WTC11 (cell line): ENCODE data around the gene GJB5. TPM values are rescaled to one million over a fixed set of nuclear protein-coding genes. Genes with fewer than 3 reads are reported as not detected.

Experiments
- ATAC-seq: fragments of 200-7000 bp; cut with Tn5 transposase; 2 replicates; pipeline ENCODE4 v1.10.0; 2021; ENCODE audit warnings: mild to moderate bottlenecking, moderate library complexity
- CTCF ChIA-PET: fragments of 300-600 bp; sonication (Branson Sonifier 250); formaldehyde crosslinking; loops from one replicate; lab custom pipeline; 2021; ENCODE audit warnings: antibody characterized with exemption; lab: Charles Lee
- POLR2A ChIA-PET: fragments of 350-600 bp; sonication (Branson Sonifier 250); formaldehyde crosslinking; loops from one replicate; lab custom pipeline; 2021; ENCODE audit warnings: antibody characterized with exemption; lab: Charles Lee
- DNase-seq: peaks from one replicate; pipeline ENCODE4 v3.0.0; 2021; ENCODE audit warnings: low spot score
- H3K27ac Mint-ChIP-seq: 2 replicates; pipeline ENCODE4 v1.8.0; 2021; ENCODE audit warnings: mixed read lengths
- H3K27me3 Mint-ChIP-seq: 2 replicates; pipeline ENCODE4 v1.8.0; 2021; ENCODE audit warnings: low read depth, mild to moderate bottlenecking, moderate library complexity, mixed read lengths
- H3K36me3 Mint-ChIP-seq: 2 replicates; pipeline ENCODE4 v1.8.0; 2021; ENCODE audit warnings: mixed read lengths
- H3K4me1 Mint-ChIP-seq: 2 replicates; pipeline ENCODE4 v1.8.0; 2022; ENCODE audit warnings: mixed read lengths
- H3K4me3 Mint-ChIP-seq: 2 replicates; pipeline ENCODE4 v1.8.0; 2021; ENCODE audit warnings: mild to moderate bottlenecking, moderate library complexity, mixed read lengths
- H3K9me3 Mint-ChIP-seq: 2 replicates; pipeline ENCODE4 v1.8.0; 2021; ENCODE audit warnings: mixed read lengths
- ARID4B ChIP-seq: sonication (generic); formaldehyde crosslinking; IDR thresholded peaks from 2 replicates; pipeline ENCODE4 v1.8.0; 2023; ENCODE audit warnings: missing genetic modification reagents, mild to moderate bottlenecking, borderline replicate concordance
- ATF2 ChIP-seq: sonication (generic); formaldehyde crosslinking; IDR thresholded peaks from 2 replicates; pipeline ENCODE4 v1.8.1; 2022; ENCODE audit warnings: low read depth, missing genetic modification reagents, borderline replicate concordance
- CBFB ChIP-seq: sonication (generic); formaldehyde crosslinking; IDR thresholded peaks from 2 replicates; pipeline ENCODE4 v1.8.1; 2022; ENCODE audit warnings: mild to moderate bottlenecking, low read depth, missing genetic modification reagents
- CREM ChIP-seq: sonication (generic); formaldehyde crosslinking; IDR thresholded peaks from 2 replicates; pipeline ENCODE4 v1.8.1; 2022; ENCODE audit warnings: mild to moderate bottlenecking, missing genetic modification reagents, moderate library complexity
- CTCF ChIP-seq: fragments of 200-600 bp; IDR thresholded peaks from 2 replicates; pipeline ENCODE4 v1.8.0; 2022; ENCODE audit warnings: antibody characterized with exemption
- E2F5 ChIP-seq: sonication (generic); formaldehyde crosslinking; IDR thresholded peaks from 2 replicates; pipeline ENCODE4 v1.8.1; 2022; ENCODE audit warnings: mild to moderate bottlenecking, moderate library complexity, missing genetic modification reagents
- FOXP1 ChIP-seq: sonication (generic); formaldehyde crosslinking; IDR thresholded peaks from 2 replicates; pipeline ENCODE4 v1.8.0; 2022; ENCODE audit warnings: missing genetic modification reagents, mild to moderate bottlenecking, moderate library complexity, borderline replicate concordance
- HMGA2 ChIP-seq: fragments of 250-450 bp; sonication (Bioruptor Pico); IDR thresholded peaks from 2 replicates; pipeline ENCODE4 v1.4.0; 2021; ENCODE audit warnings: mild to moderate bottlenecking, moderate library complexity
- IRF1 ChIP-seq: sonication (generic); formaldehyde crosslinking; IDR thresholded peaks from 2 replicates; pipeline ENCODE4 v1.8.0; 2023; ENCODE audit warnings: missing genetic modification reagents
- MYBL2 ChIP-seq: sonication (generic); formaldehyde crosslinking; IDR thresholded peaks from 2 replicates; pipeline ENCODE4 v1.8.1; 2023; ENCODE audit warnings: mild to moderate bottlenecking, moderate library complexity, missing genetic modification reagents
- NR2C2 ChIP-seq: sonication (generic); formaldehyde crosslinking; IDR thresholded peaks from 2 replicates; pipeline ENCODE4 v1.8.0; 2022; ENCODE audit warnings: mild to moderate bottlenecking, missing genetic modification reagents
- SMAD4 ChIP-seq: sonication (generic); formaldehyde crosslinking; IDR thresholded peaks from 2 replicates; pipeline ENCODE4 v1.8.0; 2022; ENCODE audit warnings: mild to moderate bottlenecking, missing genetic modification reagents
- SOX15 ChIP-seq: fragments of 250-450 bp; sonication (Bioruptor Pico); IDR thresholded peaks from 2 replicates; pipeline ENCODE4 v1.9.0; 2021; ENCODE audit warnings: mild to moderate bottlenecking
- STAT6 ChIP-seq: sonication (generic); formaldehyde crosslinking; conservative IDR thresholded peaks from 2 replicates; pipeline ENCODE4 v1.8.1; 2023; ENCODE audit warnings: mild to moderate bottlenecking, low read depth, missing genetic modification reagents, moderate library complexity
- ZNF121 ChIP-seq: sonication (generic); formaldehyde crosslinking; IDR thresholded peaks from 2 replicates; pipeline ENCODE4 v1.8.0; 2023; ENCODE audit warnings: missing genetic modification reagents
- ZNF263 ChIP-seq: sonication (generic); formaldehyde crosslinking; IDR thresholded peaks from 2 replicates; pipeline ENCODE4 v1.8.1; 2022; ENCODE audit warnings: low read depth, mild to moderate bottlenecking, moderate library complexity, missing genetic modification reagents
- ZNF396 ChIP-seq: fragments of 250-450 bp; sonication (Bioruptor Pico); IDR thresholded peaks from 2 replicates; pipeline ENCODE4 v1.8.0; 2021; ENCODE audit warnings: mild to moderate bottlenecking, moderate library complexity, borderline replicate concordance
- ZNF512 ChIP-seq: sonication (generic); formaldehyde crosslinking; IDR thresholded peaks from 2 replicates; pipeline ENCODE4 v1.8.1; 2022; ENCODE audit warnings: missing genetic modification reagents, borderline replicate concordance
- total RNA-seq: library from RNA; stranded (reverse); gene quantifications from 3 replicates; pipeline ENCODE4 v1.2.3, GENCODE V29; 2021

GJB5 gene
- total RNA-seq, 1 experiment from 2014 or later, result 0.55 TPM

GRCh38 chr1:34796990-34797389 lies 42.1 kb downstream of the GJB5 start:
- TF ChIP-seq NR2C2 (CRISPR knock-in tag) (no peak), ZNF512 (CRISPR knock-in tag) (no peak), IRF1 (CRISPR knock-in tag) (no peak), HMGA2 (no peak), SMAD4 (CRISPR knock-in tag) (no peak), STAT6 (CRISPR knock-in tag) (no peak), ZNF396 (CRISPR knock-in tag) (no peak), FOXP1 (CRISPR knock-in tag) (no peak), CREM (CRISPR knock-in tag) (no peak), E2F5 (CRISPR knock-in tag) (no peak), CBFB (CRISPR knock-in tag) (no peak)
- H3K36me3 Mint-ChIP-seq, result no peaks in the 10 kb centered on the region
- ChIA-PET POLR2A (no interaction called here), CTCF (interaction anchor here (0.6 to 2.3 kb wide), 7 partner anchors 9 to 69 kb away, joined by 3 to 27 read pairs (median 8); partner anchors contain the start of gene SMIM12)
- ATAC-seq (no peak), DNase-seq (no peak)
- peaks cover 21% of the 10 kb centered on the region for H3K27me3 Mint-ChIP-seq
- peaks cover 17% of the 10 kb centered on the region for H3K4me1 Mint-ChIP-seq
- no peak overlapping the region for H3K27ac Mint-ChIP-seq
- H3K4me3 Mint-ChIP-seq, result no peak overlapping the region
- no peaks in the 10 kb centered on the region for H3K9me3 Mint-ChIP-seq

- POLR2A ChIA-PET, result no interaction called here
- no peak for DNase-seq
- no peaks in the 10 kb centered on the region for H3K9me3 Mint-ChIP-seq
- TF ChIP-seq ZNF512 (CRISPR knock-in tag) (no peak), ZNF396 (CRISPR knock-in tag) (no peak), ARID4B (CRISPR knock-in tag) (no peak), FOXP1 (CRISPR knock-in tag) (no peak), CTCF (no peak), ZNF263 (CRISPR knock-in tag) (no peak), SOX15 (CRISPR knock-in tag) (no peak), ATF2 (no peak), ZNF121 (CRISPR knock-in tag) (no peak), MYBL2 (CRISPR knock-in tag) (no peak)
- TF ChIP-seq, all 79 proteins: peak for 0
- H3K27ac Mint-ChIP-seq, result no peak overlapping the region
- H3K36me3 Mint-ChIP-seq, result no peaks in the 10 kb centered on the region
- H3K27me3 Mint-ChIP-seq, result peaks cover 5% of the 10 kb centered on the region; the same call in 1 of the 2 replicates
- CTCF ChIA-PET, result interaction anchor here (1.2 kb wide), 1 partner anchor 53 kb away, joined by 11 read pairs; no protein-coding TSS in a partner anchor
- H3K4me1 Mint-ChIP-seq, result peaks cover 14% of the 10 kb centered on the region
- no peak for ATAC-seq
- no peak overlapping the region for H3K4me3 Mint-ChIP-seq
Measured at GRCh38 chr1:34800214-34800613, 45.4 kb downstream of the GJB5 start.
